GM04503 (cell line): ENCODE results near the gene TMEM255A.
"Not testable (repeated sequence)": the region's sequence is repeated elsewhere in the genome, so short reads cannot be mapped to it uniquely, and the experiment has no call there.

Source experiments
- DNase-seq: peaks from one replicate; pipeline ENCODE4 v3.0.0-alpha.2; 2012; ENCODE audit warnings: low read depth

Gene TMEM255A

DNA sequence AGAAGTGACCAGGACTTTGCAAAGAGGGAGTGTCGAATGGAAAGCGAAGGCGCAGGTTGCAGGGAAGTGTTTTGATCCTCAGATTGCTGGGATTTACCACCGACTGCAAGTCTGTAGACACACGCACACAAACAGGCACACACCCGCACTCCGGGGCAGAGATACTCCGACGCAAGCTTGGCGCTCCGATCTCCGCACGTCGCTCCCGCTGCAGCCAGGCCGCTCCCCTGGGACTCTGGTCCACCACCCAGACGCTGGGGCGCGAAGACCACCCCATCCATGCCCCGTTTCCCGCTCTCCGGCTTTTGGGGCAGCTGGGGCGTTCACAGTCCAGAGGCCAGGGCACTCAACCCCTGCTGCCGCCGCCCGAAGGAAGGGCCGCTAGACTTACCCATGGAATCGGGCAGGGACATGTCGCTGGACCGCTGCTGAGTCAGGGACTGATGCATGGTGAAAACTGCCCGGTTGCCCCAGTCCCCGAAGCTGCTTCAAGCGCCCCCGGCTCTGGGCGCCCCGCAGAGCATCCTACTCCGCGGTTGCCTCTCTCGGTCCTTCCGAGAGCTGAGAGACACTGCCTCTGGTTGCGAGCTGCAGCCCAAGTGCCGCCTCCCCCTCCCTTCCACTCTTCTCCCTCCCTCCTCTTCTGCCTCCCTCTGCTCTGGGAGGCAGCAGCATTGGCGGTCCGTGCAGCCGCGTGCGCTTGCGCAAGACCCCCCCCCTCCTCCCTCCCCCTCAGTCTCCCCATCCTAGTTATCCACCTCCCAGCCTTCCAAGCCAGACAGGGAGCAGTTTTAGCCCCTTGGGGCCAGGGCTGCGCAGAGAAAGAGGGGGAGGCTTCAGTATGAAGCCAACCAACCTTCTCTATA, at the start of gene TMEM255A:
TSS of gene TMEM255A (minus strand) at position 601 of the 866 bp plus-strand sequence. CDS start at position 449, 152 bp downstream.
- no peak for DNase-seq

DNA sequence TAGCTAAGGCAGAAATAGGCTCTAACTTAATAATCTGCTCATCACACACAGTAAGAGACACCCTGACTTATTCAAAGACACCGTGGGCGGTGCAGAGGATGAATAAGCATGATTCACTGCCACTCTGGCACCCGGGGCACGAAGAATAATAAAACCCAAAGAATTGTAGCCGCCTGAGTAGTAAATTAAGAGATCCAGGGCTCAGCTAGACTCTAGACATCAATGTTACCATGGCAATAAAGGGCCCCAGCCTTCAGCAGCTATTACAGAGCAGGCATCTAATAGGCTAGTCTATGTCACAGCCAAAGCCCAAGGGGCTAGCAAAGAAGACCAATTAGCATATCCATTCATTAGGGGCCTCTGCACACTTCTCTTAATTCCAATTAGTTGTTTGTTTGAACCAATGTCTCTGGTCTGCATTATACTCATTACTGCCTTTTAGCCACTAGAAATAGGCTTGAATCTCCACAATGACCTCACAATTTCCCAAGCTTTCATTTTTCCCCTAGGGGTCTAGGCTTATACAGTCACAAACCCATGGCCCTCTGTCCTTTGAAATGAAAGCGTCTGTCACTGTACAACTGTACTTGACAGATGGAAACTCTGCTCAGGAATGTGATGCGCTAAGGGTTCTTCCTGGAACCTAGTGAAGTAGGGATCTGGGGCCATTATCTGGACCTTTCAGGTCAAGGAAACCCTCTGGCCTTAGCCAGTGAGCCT, 47.6 kb upstream of the TMEM255A start:
- DNase-seq = peak; percentile 11

DNA sequence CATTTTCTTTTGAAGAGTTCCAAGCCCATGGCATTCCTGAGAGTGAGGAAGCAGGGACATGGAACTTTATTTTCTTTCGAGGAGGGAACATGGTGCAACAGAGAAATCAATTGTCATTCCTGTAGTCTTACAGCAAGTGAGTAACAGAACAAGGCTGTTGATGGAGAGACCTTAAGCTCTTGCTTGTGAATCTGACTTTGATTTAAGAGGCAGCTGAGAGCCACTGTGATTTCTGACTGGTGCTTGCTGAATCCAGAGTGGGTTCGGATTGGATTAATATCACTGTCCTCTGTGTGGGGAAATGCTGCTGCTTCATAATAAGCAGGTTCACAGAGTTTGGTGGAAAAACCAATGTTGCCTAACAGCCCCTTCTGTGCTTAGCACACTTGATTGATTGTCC, 45.9 kb upstream of the TMEM255A start:
- DNase-seq = no peak

DNA sequence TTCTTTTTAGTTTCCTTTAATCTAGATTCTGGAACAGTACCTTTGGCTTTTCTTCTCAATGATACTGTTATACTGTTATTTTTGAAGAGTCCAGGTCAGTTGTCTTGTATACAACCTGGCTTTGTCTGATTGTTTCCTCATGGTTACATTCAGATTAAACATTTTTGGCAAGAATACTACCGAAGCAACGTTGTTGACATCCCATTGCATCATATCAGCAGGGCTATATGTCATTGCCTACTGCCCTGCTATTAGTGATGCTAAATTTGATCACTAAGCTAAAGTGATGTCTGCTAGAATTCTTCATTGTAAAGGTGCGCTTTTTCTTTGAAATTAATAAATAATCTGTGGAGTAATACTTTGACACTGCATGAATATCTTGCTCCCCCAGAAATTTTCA, 44.8 kb upstream of the TMEM255A start:
- no peak for DNase-seq

GRCh38 chrX:120350450-120351138, 39.3 kb upstream of the TMEM255A start:
- DNase-seq = no peak

GRCh38 chrX:120344566-120344965, 33.3 kb upstream of the TMEM255A start:
- DNase-seq = not testable (repeated sequence)

- no peak for DNase-seq
These were observed 25.6 kb upstream of the TMEM255A start for GRCh38 chrX:120336899-120337298.

GRCh38 chrX:120335289-120335688, 24.0 kb upstream of the TMEM255A start:
- no peak for DNase-seq

DNA sequence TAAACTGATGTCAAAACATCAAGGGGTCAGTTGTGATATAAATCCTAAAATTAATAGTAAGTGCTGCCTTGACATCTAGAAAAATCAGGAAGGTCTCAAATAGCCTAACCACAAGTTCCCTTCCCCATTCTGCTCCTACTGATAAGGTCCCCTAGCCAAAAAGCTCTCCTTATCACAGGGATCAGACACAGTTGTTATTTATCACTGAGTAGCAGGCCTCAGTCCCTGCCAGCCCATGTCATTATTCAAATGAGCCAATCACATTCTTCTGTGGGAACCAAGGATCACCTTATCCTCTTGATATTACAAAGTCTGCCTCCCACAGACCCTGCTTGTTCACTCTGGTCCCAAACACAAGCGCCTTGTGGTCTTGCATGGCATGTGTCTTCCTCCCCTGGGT, 23.3 kb upstream of the TMEM255A start:
- DNase-seq = no peak

DNA sequence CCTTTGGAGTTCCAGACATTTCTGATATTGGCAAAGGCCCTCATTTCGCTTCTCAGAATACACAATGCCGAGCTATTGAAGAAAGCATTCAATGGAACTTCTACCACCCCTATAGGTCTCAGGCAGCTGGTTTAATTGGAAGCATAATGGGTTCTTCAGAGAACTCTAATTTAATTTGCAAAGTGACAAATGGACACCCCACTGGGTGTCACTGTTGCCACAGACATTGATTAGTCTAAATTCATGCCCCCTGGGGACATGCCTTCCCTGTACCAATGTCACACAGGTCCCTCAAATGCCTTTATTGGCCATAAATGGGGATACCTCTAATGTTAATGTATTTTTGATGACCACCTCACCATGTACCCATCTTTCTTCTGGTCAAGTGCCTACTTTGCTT, 22.9 kb upstream of the TMEM255A start:
- DNase-seq = no peak

- no peak for DNase-seq
These were observed 21.1 kb upstream of the TMEM255A start for GRCh38 chrX:120332394-120332793.

- no peak for DNase-seq
These were observed 19.9 kb upstream of the TMEM255A start for GRCh38 chrX:120331116-120331515.

DNA sequence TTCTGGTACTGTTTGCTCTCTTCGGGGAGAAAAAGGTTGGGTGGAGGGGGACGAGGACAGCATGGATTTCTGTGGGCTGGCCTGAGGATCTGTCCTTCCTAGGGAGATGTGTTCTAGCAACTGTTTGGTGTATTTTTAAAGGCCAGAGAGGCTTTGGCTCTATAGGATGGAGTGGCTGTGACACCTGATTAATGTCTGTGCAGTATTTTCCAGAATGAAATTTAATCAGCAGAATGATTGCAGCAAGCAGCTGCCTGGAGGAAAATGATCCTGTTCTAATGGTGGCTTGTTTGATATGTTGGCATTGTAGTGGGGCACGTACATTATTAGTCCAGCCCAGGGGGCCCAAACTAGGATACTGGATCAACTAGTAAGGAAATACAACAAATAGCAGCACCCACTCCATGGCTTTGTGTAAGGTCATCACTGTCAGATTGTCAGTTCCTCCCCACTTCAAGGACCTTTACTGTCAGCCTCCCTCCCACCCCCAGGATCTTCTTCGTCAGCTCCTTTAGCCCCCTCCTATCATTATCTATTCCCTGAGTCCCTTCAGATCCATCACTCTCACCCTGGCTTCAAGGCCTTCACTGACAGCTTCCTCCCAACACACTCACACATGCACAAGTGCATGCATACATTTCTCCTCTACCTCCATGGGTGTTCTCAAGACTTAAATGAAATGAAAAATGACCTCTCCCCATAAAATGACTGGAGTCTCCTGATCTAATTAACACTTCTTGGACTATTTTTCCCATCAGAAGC, 10.4 kb upstream of the TMEM255A start:
- DNase-seq = no peak

DNA sequence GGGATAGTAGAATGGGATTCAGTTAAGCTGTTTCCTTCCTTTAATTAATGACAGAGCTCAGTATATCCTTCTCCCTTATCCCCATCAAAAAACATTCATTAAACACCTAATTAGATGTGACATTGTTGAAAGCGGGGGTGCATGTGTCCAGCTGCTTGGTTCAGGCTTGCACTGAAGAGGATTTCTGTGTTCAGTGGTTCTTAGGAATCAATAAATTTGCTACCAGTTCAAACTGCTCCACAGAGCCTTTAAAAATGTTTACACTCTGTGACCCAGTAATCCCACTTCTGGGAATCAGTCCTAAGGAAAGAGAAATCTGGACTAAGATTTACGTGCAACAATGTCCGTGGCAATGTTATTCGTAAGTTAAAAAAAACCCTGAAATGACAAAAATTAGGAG, 7.2 kb upstream of the TMEM255A start:
- no peak for DNase-seq

DNA sequence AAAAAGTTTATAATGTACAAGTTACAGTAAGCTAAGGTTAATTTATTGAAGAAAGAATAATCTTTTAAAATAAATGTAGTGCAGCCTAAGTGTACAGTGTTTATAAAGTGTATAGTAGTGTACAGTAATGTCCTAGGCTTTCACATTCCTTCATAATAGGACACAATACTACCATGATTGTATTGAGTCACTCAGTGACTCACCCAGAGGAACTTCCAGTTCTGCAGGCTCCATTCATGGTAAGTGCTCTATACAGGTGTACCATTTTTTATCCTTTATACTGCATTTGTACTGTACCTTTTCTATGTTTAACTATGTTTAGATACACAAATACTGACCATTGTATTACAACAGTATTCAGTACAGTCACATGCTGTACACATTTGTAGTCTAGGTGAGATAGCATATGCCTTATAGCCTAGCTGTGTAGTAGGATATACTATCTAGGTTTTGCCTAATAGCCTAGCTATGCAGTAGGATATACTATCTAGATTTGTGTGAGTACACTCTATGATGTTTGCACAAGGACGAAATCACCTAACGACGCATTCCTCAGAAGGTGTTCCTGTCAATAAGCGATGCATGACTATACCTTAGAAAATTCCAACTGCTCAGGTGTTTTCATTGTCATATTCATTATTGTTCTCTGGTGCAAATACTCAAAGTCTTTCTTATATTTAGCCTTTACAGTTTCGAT, 5.5 kb upstream of the TMEM255A start:
- no peak for DNase-seq

GRCh38 chrX:120315776-120316175, 4.5 kb upstream of the TMEM255A start:
- no peak for DNase-seq

- no peak for DNase-seq
These were observed 434 bp upstream of the TMEM255A start for GRCh38 chrX:120311727-120312063.

GRCh38 chrX:120309873-120310705, 1.2 kb downstream of the TMEM255A start:
- no peak for DNase-seq

DNA sequence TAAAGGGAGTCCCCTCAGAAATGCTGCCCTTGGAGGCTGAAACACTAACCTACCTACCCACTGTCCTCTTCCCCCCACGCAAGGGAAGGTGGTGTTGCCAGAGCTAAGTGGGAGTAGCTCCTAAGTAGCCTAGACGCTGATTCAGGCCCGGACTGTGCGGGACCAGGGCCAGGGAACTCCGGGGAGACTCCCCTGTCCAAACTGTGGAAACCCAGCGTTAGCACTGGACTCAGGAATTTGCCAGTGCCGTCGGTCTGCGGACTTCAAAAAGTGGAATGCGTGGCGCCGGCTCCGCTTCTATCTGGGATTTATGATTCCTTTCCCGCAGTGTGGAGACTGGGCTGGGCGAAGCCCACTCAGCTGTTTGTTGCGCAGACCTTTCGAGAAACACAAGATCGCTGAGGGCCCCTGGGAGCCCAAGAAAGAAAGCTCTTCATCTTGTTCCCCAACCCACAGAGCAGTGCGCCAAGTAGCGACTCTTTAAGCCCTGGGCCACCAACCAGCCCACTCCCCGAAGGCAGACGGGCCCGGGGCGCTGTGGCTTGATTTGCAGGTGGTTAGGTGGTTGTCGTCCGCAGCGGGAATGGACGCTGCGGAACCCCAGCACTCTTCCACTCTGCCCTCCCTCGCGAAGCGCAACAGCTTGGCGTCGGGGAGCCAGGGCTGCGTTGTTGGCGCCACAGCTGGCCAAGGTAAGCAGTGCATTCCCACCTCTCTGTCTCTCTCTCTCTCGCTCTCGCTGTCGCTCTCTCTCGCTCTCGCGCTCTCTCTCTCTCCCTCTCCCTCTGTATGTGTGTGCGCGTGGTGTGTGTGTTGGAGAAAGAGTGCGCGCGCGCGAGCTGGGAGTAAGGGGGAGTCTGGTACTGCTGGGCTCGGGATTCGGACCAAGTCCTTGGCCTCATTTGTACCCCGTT, 2.0 kb downstream of the TMEM255A start:
- DNase-seq = no peak
